Measurements from ENCODE around the gene EIF3CL.
"Not testable (repeated sequence)": the region's sequence is repeated elsewhere in the genome, so short reads cannot be mapped to it uniquely, and the experiment has no call there.

DNA sequence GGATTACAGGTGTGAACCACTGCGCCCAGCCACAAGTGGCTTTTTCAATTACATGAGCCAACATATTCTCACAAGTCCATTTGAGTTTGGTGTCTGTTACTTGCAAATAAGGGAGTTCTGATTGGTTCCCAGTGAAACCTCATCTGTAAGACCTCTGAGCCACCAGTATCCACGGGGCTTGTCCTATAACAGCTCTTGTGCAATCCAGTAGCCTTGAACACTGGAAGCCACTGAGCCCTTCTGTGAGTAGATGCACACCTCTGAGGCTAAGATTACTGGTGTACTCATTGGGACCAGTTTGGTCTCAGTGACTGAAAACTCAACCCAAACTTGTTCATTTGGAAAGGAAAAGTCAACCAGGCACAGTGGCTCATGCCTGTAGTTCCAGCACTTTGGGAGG, 72.7 kb downstream of the EIF3CL start:
- TF ChIP-seq, protein P1, sequence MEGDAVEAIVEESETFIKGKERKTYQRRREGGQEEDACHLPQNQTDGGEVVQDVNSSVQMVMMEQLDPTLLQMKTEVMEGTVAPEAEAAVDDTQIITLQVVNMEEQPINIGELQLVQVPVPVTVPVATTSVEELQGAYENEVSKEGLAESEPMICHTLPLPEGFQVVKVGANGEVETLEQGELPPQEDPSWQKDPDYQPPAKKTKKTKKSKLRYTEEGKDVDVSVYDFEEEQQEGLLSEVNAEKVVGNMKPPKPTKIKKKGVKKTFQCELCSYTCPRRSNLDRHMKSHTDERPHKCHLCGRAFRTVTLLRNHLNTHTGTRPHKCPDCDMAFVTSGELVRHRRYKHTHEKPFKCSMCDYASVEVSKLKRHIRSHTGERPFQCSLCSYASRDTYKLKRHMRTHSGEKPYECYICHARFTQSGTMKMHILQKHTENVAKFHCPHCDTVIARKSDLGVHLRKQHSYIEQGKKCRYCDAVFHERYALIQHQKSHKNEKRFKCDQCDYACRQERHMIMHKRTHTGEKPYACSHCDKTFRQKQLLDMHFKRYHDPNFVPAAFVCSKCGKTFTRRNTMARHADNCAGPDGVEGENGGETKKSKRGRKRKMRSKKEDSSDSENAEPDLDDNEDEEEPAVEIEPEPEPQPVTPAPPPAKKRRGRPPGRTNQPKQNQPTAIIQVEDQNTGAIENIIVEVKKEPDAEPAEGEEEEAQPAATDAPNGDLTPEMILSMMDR (IDR thresholded peaks at IDR 0.05 in 8 of 11, conservative IDR thresholded peaks at IDR 0.05 in 3 of 11) = not testable (repeated sequence)
- TF ChIP-seq POLR2AphosphoS5 (IDR thresholded peaks at IDR 0.05) = not testable (repeated sequence)
